HuH-7 (cell line): ENCODE measurements around the gene PGM2.
"Not testable (repeated sequence)": the region's sequence is repeated elsewhere in the genome, so short reads cannot be mapped to it uniquely, and the experiment has no call there.

ENCODE experiments used
- DNase-seq: peaks from one replicate; pipeline ENCODE4 v3.0.0; 2011; ENCODE audit warnings: low spot score

The PGM2 gene

GRCh38 chr4:37818752-37819151 is 7.7 kb upstream of the PGM2 start:
- no peak for DNase-seq

GRCh38 chr4:37820458-37820857 is 6.0 kb upstream of the PGM2 start:
- not testable (repeated sequence) for DNase-seq

GRCh38 chr4:37821953-37822605 is 4.4 kb upstream of the PGM2 start:
- DNase-seq, result no peak

- DNase-seq, result not testable (repeated sequence)
Observed at GRCh38 chr4:37825501-37825900, 985 bp upstream of the PGM2 start.

GRCh38 chr4:37825968-37826294 is 555 bp upstream of the PGM2 start:
- DNase-seq, result peak; percentile 41

- peak; percentile 24 for DNase-seq
Observed at GRCh38 chr4:37827030-37827685, 672 bp downstream of the PGM2 start.

- DNase-seq, result no peak
Observed at GRCh38 chr4:37827802-37828321, 1.4 kb downstream of the PGM2 start.

GRCh38 chr4:37828843-37829242 is 2.4 kb downstream of the PGM2 start:
- DNase-seq, result no peak

GRCh38 chr4:37830640-37831039 is 4.2 kb downstream of the PGM2 start:
- no peak for DNase-seq

- no peak for DNase-seq
Observed at GRCh38 chr4:37835031-37835430, 8.5 kb downstream of the PGM2 start.

- no peak for DNase-seq
Observed at GRCh38 chr4:37835806-37836205, 9.3 kb downstream of the PGM2 start.

GRCh38 chr4:37836274-37836673 is 9.8 kb downstream of the PGM2 start:
- DNase-seq, result no peak

- no peak for DNase-seq
Observed at GRCh38 chr4:37836838-37837440, 10.5 kb downstream of the PGM2 start.

GRCh38 chr4:37837446-37837845 is 11.0 kb downstream of the PGM2 start:
- DNase-seq, result no peak

- no peak for DNase-seq
Observed at GRCh38 chr4:37839426-37839825, 12.9 kb downstream of the PGM2 start.

GRCh38 chr4:37844204-37844603 is 17.7 kb downstream of the PGM2 start:
- no peak for DNase-seq

- no peak for DNase-seq
Observed at GRCh38 chr4:37845201-37845600, 18.7 kb downstream of the PGM2 start.

GRCh38 chr4:37847311-37847884 is 20.9 kb downstream of the PGM2 start:
- DNase-seq, result no peak

- no peak for DNase-seq
Observed at GRCh38 chr4:37852376-37852775, 25.9 kb downstream of the PGM2 start.

GRCh38 chr4:37858112-37858511 is 31.6 kb downstream of the PGM2 start:
- no peak for DNase-seq

- DNase-seq, result no peak
Observed at GRCh38 chr4:37858872-37859271, 32.4 kb downstream of the PGM2 start.

- DNase-seq, result no peak
Observed at GRCh38 chr4:37860266-37860665, 33.8 kb downstream of the PGM2 start.

GRCh38 chr4:37862961-37863360 is 36.5 kb downstream of the PGM2 start:
- no peak for DNase-seq
